H1 (cell line): ENCODE measurements around the gene GABBR1. TPM values are rescaled to one million over a fixed set of nuclear protein-coding genes. Genes with fewer than 3 reads are reported as not detected.

Experiments
- CTCF ChIA-PET: fragments of 300-600 bp; sonication (Branson Sonifier 250); formaldehyde crosslinking; loops from one replicate; lab custom pipeline; 2021; ENCODE audit not compliant: partially characterized antibody; lab: Charles Lee
- POLR2A ChIA-PET: fragments of 300-600 bp; sonication (Branson Sonifier 250); formaldehyde crosslinking; loops from one replicate; lab custom pipeline; 2021; ENCODE audit warnings: inconsistent platforms; ENCODE audit not compliant: partially characterized antibody; lab: Charles Lee
- DNase-seq, 2 experiments: peaks; one replicate each; pipeline versions ENCODE4 v3.0.0 to v3.0.0-alpha.2; 2010 to 2022; ENCODE audit warnings: low spot score in 2 of 2, low read depth in 1 of 2, mixed read lengths in 1 of 2
- FAIRE-seq: peaks from 2 replicates; lab custom pipeline; 2011; peaks lifted over from hg19 to GRCh38; lab: Jason Lieb, UNC
- H2AFZ ChIP-seq: 2 replicates; pipeline ENCODE4 v1.8.1; 2012; ENCODE audit warnings: low read length, inconsistent platforms
- H2AK5ac ChIP-seq: 2 replicates; pipeline ENCODE4 v1.6.1; 2013; ENCODE audit warnings: low read depth, low read length
- H2BK120ac ChIP-seq: replicated peaks from 2 replicates; pipeline ENCODE3; 2013; ENCODE audit warnings: low read depth, low read length, inconsistent platforms
- H2BK12ac ChIP-seq: 2 replicates; pipeline ENCODE4 v1.6.1; 2013; ENCODE audit warnings: low read depth, low read length
- H2BK15ac ChIP-seq: 2 replicates; pipeline ENCODE4 v1.6.1; 2013; ENCODE audit warnings: low read length
- H2BK20ac ChIP-seq: 2 replicates; pipeline ENCODE4 v1.6.1; 2013; ENCODE audit warnings: low read length
- H2BK5ac ChIP-seq: 2 replicates; pipeline ENCODE4 v1.6.1; 2013; ENCODE audit warnings: low read depth, low read length
- H3K14ac ChIP-seq: 2 replicates; pipeline ENCODE4 v1.6.1; 2013; ENCODE audit warnings: inconsistent platforms; ENCODE audit not compliant: insufficient read length
- H3K18ac ChIP-seq: 2 replicates; pipeline ENCODE4 v1.6.1; 2013; ENCODE audit warnings: low read length; ENCODE audit errors: extremely low read depth
- H3K23ac ChIP-seq: 2 replicates; pipeline ENCODE4 v1.6.1; 2013; ENCODE audit warnings: inconsistent platforms; ENCODE audit not compliant: insufficient read length
- H3K23me2 ChIP-seq: 2 replicates; pipeline ENCODE4 v1.6.1; 2013; ENCODE audit warnings: low read depth, low read length
- H3K27ac ChIP-seq: 2 replicates; pipeline ENCODE4 v1.6.1; 2011; ENCODE audit warnings: low read depth, low read length, inconsistent platforms
- H3K27me3 ChIP-seq, 4 experiments: replicated peaks in 1 of 4; 1 replicate in 1 of 4; 2 replicates in 3 of 4; pipeline versions ENCODE4 v1.6.1 to v1.8.1; 2011 to 2013; ENCODE audit warnings: low read length in 3 of 4, mild to moderate bottlenecking in 3 of 4, inconsistent platforms in 2 of 4, mixed read lengths in 2 of 4, moderate library complexity in 1 of 4; ENCODE audit not compliant: control insufficient read depth in 3 of 4, insufficient read depth in 3 of 4; ENCODE audit errors: extremely low read depth in 1 of 4
- H3K36me3 ChIP-seq, 4 experiments: 2 replicates each; pipeline versions ENCODE4 v1.6.1 to v1.8.1; 2011 to 2013; ENCODE audit warnings: mild to moderate bottlenecking in 4 of 4, low read length in 3 of 4, moderate library complexity in 2 of 4, control low read depth in 1 of 4, inconsistent platforms in 1 of 4; ENCODE audit not compliant: insufficient read depth in 4 of 4, control insufficient read depth in 2 of 4
- H3K4ac ChIP-seq: replicated peaks from 2 replicates; pipeline ENCODE3; 2013; ENCODE audit warnings: low read length, low read depth, mixed read lengths, inconsistent platforms; ENCODE audit not compliant: insufficient read length
- H3K4me1 ChIP-seq, 4 experiments: replicated peaks in 1 of 4; 1 replicate in 1 of 4; 2 replicates in 3 of 4; pipeline versions ENCODE4 v1.6.1 to v1.8.1; 2011 to 2013; ENCODE audit warnings: low read length in 3 of 4, inconsistent platforms in 2 of 4, mixed read lengths in 1 of 4; ENCODE audit not compliant: insufficient read depth in 4 of 4, control insufficient read depth in 3 of 4
- H3K4me2 ChIP-seq, 2 experiments: 2 replicates each; pipeline versions ENCODE4 v1.6.1 to v1.8.1; 2011 to 2013; ENCODE audit warnings: low read depth in 2 of 2, low read length in 2 of 2, control low read depth in 1 of 2, inconsistent platforms in 1 of 2, mild to moderate bottlenecking in 1 of 2; ENCODE audit not compliant: insufficient read depth in 1 of 2
- H3K4me3 ChIP-seq, 4 experiments: fragments of 200-600, 300-600 bp in 1 of 4; sonication (generic), shearing (Covaris generic), sonication (Bioruptor Twin) in 1 of 4; 2 replicates each; pipeline versions ENCODE4 v1.5.1 to v1.8.1; 2011 to 2016; ENCODE audit warnings: low read length in 4 of 4, low read depth in 3 of 4, control low read depth in 2 of 4, inconsistent platforms in 2 of 4, mild to moderate bottlenecking in 2 of 4, mixed read lengths in 1 of 4, moderate library complexity in 1 of 4; ENCODE audit not compliant: insufficient read depth in 2 of 4; ENCODE audit errors: extremely low read depth in 1 of 4
- H3K56ac ChIP-seq: replicated peaks from 2 replicates; pipeline ENCODE3; 2013; ENCODE audit warnings: low read depth, mild to moderate bottlenecking, mixed read lengths, low read length, inconsistent platforms; ENCODE audit not compliant: insufficient read length
- H3K79me1 ChIP-seq: 2 replicates; pipeline ENCODE4 v1.6.1; 2013; ENCODE audit warnings: low read depth, low read length, control low read depth
- H3K79me2 ChIP-seq, 2 experiments: 2 replicates each; pipeline versions ENCODE4 v1.6.1 to v1.8.1; 2012 to 2013; ENCODE audit warnings: low read length in 2 of 2, mild to moderate bottlenecking in 2 of 2, inconsistent platforms in 1 of 2; ENCODE audit not compliant: insufficient read depth in 2 of 2, control insufficient read depth in 1 of 2
- H3K9ac ChIP-seq, 4 experiments: replicated peaks in 1 of 4; 1 replicate in 1 of 4; 2 replicates in 3 of 4; pipeline versions ENCODE4 v1.6.1 to v1.8.1; 2011 to 2013; ENCODE audit warnings: low read depth in 3 of 4, low read length in 3 of 4, control low read depth in 2 of 4, mild to moderate bottlenecking in 2 of 4, moderate library complexity in 2 of 4, inconsistent platforms in 1 of 4; ENCODE audit errors: extremely low read depth in 1 of 4
- H3K9me3 ChIP-seq, 2 experiments: 2 replicates each; pipeline versions ENCODE4 v1.6.1 to v1.8.1; 2012 to 2013; ENCODE audit warnings: mild to moderate bottlenecking in 2 of 2, moderate library complexity in 2 of 2, control low read depth in 1 of 2, inconsistent platforms in 1 of 2, low read depth in 1 of 2, low read length in 1 of 2, mixed read lengths in 1 of 2; ENCODE audit not compliant: insufficient read depth in 2 of 2
- H4K20me1 ChIP-seq, 2 experiments: replicated peaks in 1 of 2; 2 replicates each; pipeline versions ENCODE3 to v1.8.1; 2011 to 2013; ENCODE audit warnings: inconsistent platforms in 2 of 2, low read length in 2 of 2, mild to moderate bottlenecking in 1 of 2; ENCODE audit not compliant: insufficient read depth in 2 of 2, control insufficient read depth in 1 of 2
- H4K5ac ChIP-seq: 2 replicates; pipeline ENCODE4 v1.6.1; 2013; ENCODE audit warnings: low read length, low read depth, mixed read lengths, inconsistent platforms; ENCODE audit not compliant: insufficient read length
- H4K8ac ChIP-seq: 2 replicates; pipeline ENCODE4 v1.8.0; 2013; ENCODE audit warnings: mild to moderate bottlenecking, moderate library complexity, low read length, inconsistent platforms; ENCODE audit not compliant: insufficient read depth; ENCODE audit errors: extremely low read depth
- H4K91ac ChIP-seq: replicated peaks from 2 replicates; pipeline ENCODE3; 2013; ENCODE audit warnings: low read length, mixed read lengths, inconsistent platforms; ENCODE audit not compliant: insufficient read length
- HDAC6 ChIP-seq: IDR thresholded peaks from one replicate; pipeline ENCODE4 v1.7.1; 2012; ENCODE audit warnings: low read depth, mild to moderate bottlenecking, inconsistent platforms, low read length, moderate library complexity
- polyA plus RNA-seq, 7 experiments: library from polyadenylated mRNA; depleted of rRNA in 3 of 7; stranded (reverse) in 5 of 7; unstranded in 2 of 7; fragments of >200 nt in 5 of 7; fragments of 200-250 nt in 2 of 7; gene quantifications; 1 replicate in 5 of 7; 2 replicates in 1 of 7; 4 replicates in 1 of 7; pipeline versions ENCODE4 v1.2.1 to v1.2.3, GENCODE V29; 2011 to 2013; ENCODE audit warnings: missing spikeins in 2 of 7, mixed read lengths in 2 of 7
- total RNA-seq: library from RNA; stranded (reverse); fragmentation: NEBNext Ultra II Directional; extraction: Animal tissue kit (Norgen Biotek cat#: 25700); gene quantifications from 2 replicates; pipeline ENCODE4 v1.2.1, GENCODE V29; 2021

Gene GABBR1
- total and polyA plus RNA-seq, 2 of the 8 experiments (the other 6 are each of a cell fraction or from before 2014, with no cell fraction given) = 75.9 to 78.3 TPM

GRCh38 chr6:29584821-29585220 lies 48.2 kb downstream of the GABBR1 start, which contains the start of gene OR2H2:
Gene OR2H2, plus strand, starts transcription at chr6:29585121. Its CDS starts 2,824 bp downstream, at chr6:29587945.
- Histone ChIP-seq H2BK15ac (no peak within 1 kb of the TSS), H3K79me1 (no peaks in the 10 kb centered on the region), H3K79me2 (no peaks in the 10 kb centered on the region), H2AFZ (no peak within 1 kb of the TSS), H3K4me1 (no peaks in the 10 kb centered on the region), H3K56ac (no peak within 1 kb of the TSS), H3K23me2 (no peaks in the 10 kb centered on the region), H3K27me3 (no peaks in the 10 kb centered on the region), H2BK20ac (no peak within 1 kb of the TSS), H3K4me2 (no peak within 1 kb of the TSS), H4K20me1 (no peaks in the 10 kb centered on the region), H3K4me3 (no peak within 1 kb of the TSS), H4K5ac (no peak within 1 kb of the TSS), H3K27ac (no peak within 1 kb of the TSS), H4K91ac (no peak within 1 kb of the TSS), H3K4ac (no peak within 1 kb of the TSS), H4K8ac (no peak within 1 kb of the TSS), H2BK12ac (no peak within 1 kb of the TSS), H2BK120ac (no peak within 1 kb of the TSS), H3K23ac (no peak within 1 kb of the TSS), H3K9me3 (no peaks in the 10 kb centered on the region), H2AK5ac (no peak within 1 kb of the TSS), H3K36me3 (no peaks in the 10 kb centered on the region), H2BK5ac (no peak within 1 kb of the TSS), H3K9ac (no peak within 1 kb of the TSS), H3K18ac (no peak within 1 kb of the TSS), H3K14ac (no peak within 1 kb of the TSS)
- ChIA-PET CTCF (interaction anchor here (0.7 to 2.3 kb wide), 9 partner anchors 53 to 173 kb away, joined by 3 to 6 read pairs (median 3); partner anchors contain the start of gene OR12D1), POLR2A (interaction anchor here (0.7 to 3.8 kb wide), 4 partner anchors 8 to 27 kb away, joined by 3 to 25 read pairs (median 4); no protein-coding TSS in a partner anchor)
- DNase-seq (no peak), FAIRE-seq (no peak)
- no peak for TF ChIP-seq HDAC6
